ENCODE measurements around the gene ATRN. TPM values are rescaled to one million over a fixed set of nuclear protein-coding genes. Genes with fewer than 3 reads are reported as not detected.

ATRN gene
- total RNA-seq, 6 donors from 2014 or later: 13.6 to 39.5 (median 27.0) TPM

GRCh38 chr20:3635346-3635745 lies 164.5 kb downstream of the ATRN start:
- Histone ChIP-seq H3K27me3 (no peaks in the 10 kb centered on the region), H3K4me1 (no peaks in the 10 kb centered on the region), H3K36me3 (peaks cover 0 to 17% (median 2%) of the 10 kb centered on the region in 4 donors), H3K4me3 (no peak overlapping the region), H3K27ac (no peak overlapping the region), H3K9me3 (no peaks in the 10 kb centered on the region)
- no peak for DNase-seq
- no peak for ATAC-seq (ENCODE audit: low FRiP score in 2 of 2)
- WGBS, 2 donors: 87 to 97% methylated on average over 1 of the region's 1 CpG
- no peak for TF ChIP-seq POLR2A (IDR thresholded peaks at IDR 0.05)
- TF ChIP-seq CTCF (IDR thresholded peaks at IDR 0.05): no peak
- no peak for TF ChIP-seq EP300 (IDR thresholded peaks at IDR 0.05)
- TF ChIP-seq POLR2AphosphoS5 (IDR thresholded peaks at IDR 0.05): no peak

- Histone ChIP-seq H3K27me3 (no peaks in the 10 kb centered on the region), H3K27ac (no peak overlapping the region), H3K36me3 (peaks cover 2 to 27% (median 11%) of the 10 kb centered on the region in 4 donors), H3K4me3 (no peak overlapping the region), H3K4me1 (no peaks in the 10 kb centered on the region), H3K9me3 (no peaks in the 10 kb centered on the region)
- TF ChIP-seq POLR2A (IDR thresholded peaks at IDR 0.05): no peak
- no peak for TF ChIP-seq EP300 (IDR thresholded peaks at IDR 0.05)
- no peak for TF ChIP-seq POLR2AphosphoS5 (IDR thresholded peaks at IDR 0.05)
- no peak for TF ChIP-seq CTCF (IDR thresholded peaks at IDR 0.05)
- DNase-seq: no peak
- ATAC-seq (ENCODE audit: low FRiP score in 2 of 2): no peak
- WGBS, 2 donors: 81 to 98% methylated on average over 3 of the region's 3 CpGs
Measured at GRCh38 chr20:3640259-3640658, 169.4 kb downstream of the ATRN start.

GRCh38 chr20:3645309-3646066 lies 174.7 kb downstream of the ATRN start:
- no peaks in the 10 kb centered on the region for H3K9me3 ChIP-seq
- WGBS, 2 donors: 93 to 94% methylated on average over 18 to 20 of the region's 20 CpGs
- ATAC-seq (ENCODE audit: low FRiP score in 2 of 2) (no peak), DNase-seq (peak in 1 of 2 donors; percentile 50)
- H3K27ac ChIP-seq: no peak overlapping the region
- no peak overlapping the region for H3K4me3 ChIP-seq
- peaks cover 2 to 54% (median 31%) of the 10 kb centered on the region in 4 donors for H3K36me3 ChIP-seq
- no peaks in the 10 kb centered on the region for H3K4me1 ChIP-seq
- no peaks in the 10 kb centered on the region for H3K27me3 ChIP-seq
- TF ChIP-seq POLR2AphosphoS5 (IDR thresholded peaks at IDR 0.05) (no peak), EP300 (IDR thresholded peaks at IDR 0.05) (no peak), POLR2A (IDR thresholded peaks at IDR 0.05) (no peak), CTCF (IDR thresholded peaks at IDR 0.05) (no peak)

GRCh38 chr20:3646067-3646440 lies 175.2 kb downstream of the ATRN start:
- 87 to 93% methylated on average over 5 of the region's 5 CpGs for WGBS, 2 donors
- no peak for ATAC-seq (ENCODE audit: low FRiP score in 2 of 2)

More at GRCh38 chr20:3646067-3646440, 175.2 kb downstream of the ATRN start:
- no peak for TF ChIP-seq EP300 (IDR thresholded peaks at IDR 0.05)
- TF ChIP-seq POLR2A (IDR thresholded peaks at IDR 0.05): no peak
- TF ChIP-seq CTCF (IDR thresholded peaks at IDR 0.05): no peak
- TF ChIP-seq POLR2AphosphoS5 (IDR thresholded peaks at IDR 0.05): no peak
- Histone ChIP-seq H3K4me3 (no peak overlapping the region), H3K27ac (no peak overlapping the region), H3K27me3 (no peaks in the 10 kb centered on the region), H3K36me3 (peaks cover 2 to 55% (median 31%) of the 10 kb centered on the region in 4 donors), H3K4me1 (no peaks in the 10 kb centered on the region), H3K9me3 (no peaks in the 10 kb centered on the region)
- no peak for DNase-seq
